Ascending aorta (tissue), 2 donors: ENCODE results near the gene GH2. TPM values are rescaled to one million over a fixed set of nuclear protein-coding genes. Genes with fewer than 3 reads are reported as not detected.
"Not testable (repeated sequence)": the region's sequence is repeated elsewhere in the genome, so short reads cannot be mapped to it uniquely, and the experiment has no call there.

Source experiments
- DNase-seq, 2 donors: peaks; one replicate each; pipeline ENCODE4 v3.0.0-alpha.2; 2019; ENCODE audit warnings: low spot score in 2 of 2
- H3K27ac ChIP-seq, 2 donors: fragments of 200-600 bp; sonication (generic); one replicate each; pipeline ENCODE4 v1.5.1; 2016 to 2017; ENCODE audit warnings: mild to moderate bottlenecking in 1 of 2
- H3K27me3 ChIP-seq: fragments of 200-600 bp; sonication (generic); one replicate; pipeline ENCODE4 v1.5.1; 2017
- H3K36me3 ChIP-seq, 2 donors: fragments of 200-600 bp; sonication (generic); one replicate each; pipeline ENCODE4 v1.5.1; 2016
- H3K4me1 ChIP-seq, 2 donors: fragments of 200-600 bp; sonication (generic); one replicate each; pipeline ENCODE4 v1.5.1; 2016 to 2017; ENCODE audit warnings: mild to moderate bottlenecking in 1 of 2
- H3K4me3 ChIP-seq, 2 donors: fragments of 200-600 bp; sonication (generic); one replicate each; pipeline ENCODE4 v1.5.1; 2016 to 2017; ENCODE audit warnings: mild to moderate bottlenecking in 1 of 2
- H3K9me3 ChIP-seq, 2 donors: fragments of 200-600 bp; sonication (generic); one replicate each; pipeline ENCODE4 v1.5.1; 2016
- CTCF ChIP-seq, 3 experiments: fragments of 200-600 bp in 2 of 3; fragments of 450-650 bp in 1 of 3; sonication (generic) in 2 of 3; IDR thresholded peaks; one replicate each; pipeline ENCODE4 v1.5.1; 2016 to 2019; ENCODE audit warnings: antibody characterized with exemption in 3 of 3, mild to moderate bottlenecking in 1 of 3, moderate library complexity in 1 of 3
- intact Hi-C: fragments of 100-400 bp; cut with DNase I; formaldehyde crosslinking; loops from one replicate; pipeline ENCODE4 v1.15.1; 2023
- total RNA-seq: library from RNA; depleted of rRNA; stranded (reverse); fragments of >200 nt; gene quantifications from one replicate; pipeline ENCODE4 v1.1.0, GENCODE V29; 2016

Gene GH2
- total RNA-seq, 1 donor from 2014 or later, result not detected

GRCh38 chr17:63859257-63859656 is 22.5 kb downstream of the GH2 start:
- no peak overlapping the region for H3K27ac ChIP-seq
- H3K4me1 ChIP-seq, result no peaks in the 10 kb centered on the region
- intact Hi-C loops, result no loop called here
- H3K9me3 ChIP-seq, result no peaks in the 10 kb centered on the region
- no peak for TF ChIP-seq CTCF (IDR thresholded peaks at IDR 0.05)
- DNase-seq, result no peak
- H3K36me3 ChIP-seq, result no peaks in the 10 kb centered on the region
- H3K27me3 ChIP-seq, result no peaks in the 10 kb centered on the region
- no peak overlapping the region for H3K4me3 ChIP-seq

- intact Hi-C loops, H3K27ac ChIP-seq, H3K36me3 ChIP-seq, H3K4me1 ChIP-seq, H3K27me3 ChIP-seq, DNase-seq, H3K9me3 ChIP-seq, H3K4me3 ChIP-seq: not testable (repeated sequence)
Observed at GRCh38 chr17:63856425-63856824, 25.3 kb downstream of the GH2 start.

- H3K4me3 ChIP-seq, result no peak overlapping the region
- intact Hi-C loops, result no loop called here
- H3K27ac ChIP-seq, result no peak overlapping the region
- no peaks in the 10 kb centered on the region for H3K36me3 ChIP-seq
- H3K27me3 ChIP-seq, result no peaks in the 10 kb centered on the region
- no peak for DNase-seq
- no peak for TF ChIP-seq CTCF (IDR thresholded peaks at IDR 0.05)
- no peaks in the 10 kb centered on the region for H3K9me3 ChIP-seq
- no peaks in the 10 kb centered on the region for H3K4me1 ChIP-seq
Observed at GRCh38 chr17:63855185-63855584, 26.6 kb downstream of the GH2 start.

DNA sequence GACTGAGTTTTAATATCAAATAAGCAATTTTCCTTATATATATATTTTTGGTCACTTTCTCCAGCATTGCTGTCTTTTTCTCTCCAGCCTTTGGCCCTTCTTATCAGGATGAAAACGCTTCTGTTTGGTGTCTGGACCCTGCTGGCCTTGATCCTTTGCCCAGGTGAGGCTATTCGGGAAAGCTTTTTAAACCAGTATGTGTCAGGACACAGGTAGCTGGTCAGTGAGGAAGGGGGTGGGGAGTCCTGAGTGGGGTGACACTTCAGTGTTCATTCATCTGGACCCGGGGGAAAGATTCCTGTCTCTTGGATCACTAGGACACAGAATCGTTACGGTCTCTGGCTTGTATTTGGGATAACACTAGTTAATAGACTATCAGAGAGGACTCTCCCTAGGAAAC is 27.0 kb downstream of the GH2 start:
- no peak for TF ChIP-seq CTCF (IDR thresholded peaks at IDR 0.05)
- Histone ChIP-seq H3K9me3 (no peaks in the 10 kb centered on the region), H3K27ac (no peak overlapping the region), H3K4me3 (no peak overlapping the region), H3K4me1 (no peaks in the 10 kb centered on the region), H3K27me3 (no peaks in the 10 kb centered on the region), H3K36me3 (no peaks in the 10 kb centered on the region)
- DNase-seq, result no peak
- intact Hi-C loops, result no loop called here

DNA sequence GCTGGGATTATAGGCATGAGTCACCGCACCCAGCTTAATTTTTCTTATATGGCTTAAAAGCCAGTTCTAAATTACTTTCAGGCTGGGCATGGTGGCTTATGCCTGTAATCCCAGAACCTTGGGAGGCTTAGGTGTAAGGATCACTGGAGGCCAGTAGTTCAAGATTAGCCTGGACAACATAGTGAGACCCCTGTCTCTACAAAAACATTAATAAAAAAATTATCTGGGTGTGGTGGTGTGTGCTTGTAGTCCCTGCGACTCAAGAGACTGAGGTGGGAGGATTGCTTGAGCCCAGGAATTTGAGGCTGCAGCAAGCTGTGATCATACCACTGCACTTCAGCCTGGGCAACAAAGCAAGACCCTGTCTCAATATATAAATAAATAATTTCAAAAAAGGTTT is 28.5 kb downstream of the GH2 start:
- H3K27ac ChIP-seq, result no peak overlapping the region
- intact Hi-C loops, result no loop called here
- no peaks in the 10 kb centered on the region for H3K27me3 ChIP-seq
- no peaks in the 10 kb centered on the region for H3K9me3 ChIP-seq
- no peak for DNase-seq
- no peak for TF ChIP-seq CTCF (IDR thresholded peaks at IDR 0.05)
- H3K4me3 ChIP-seq, result no peak overlapping the region
- H3K4me1 ChIP-seq, result peaks cover 3 to 4% of the 10 kb centered on the region in 2 donors
- no peaks in the 10 kb centered on the region for H3K36me3 ChIP-seq

GRCh38 chr17:63850401-63850800 is 31.3 kb downstream of the GH2 start:
- H3K9me3 ChIP-seq, result no peaks in the 10 kb centered on the region
- TF ChIP-seq CTCF (IDR thresholded peaks at IDR 0.05), result no peak
- no peak overlapping the region for H3K27ac ChIP-seq
- H3K36me3 ChIP-seq, result no peaks in the 10 kb centered on the region
- no peak for DNase-seq
- intact Hi-C loops, result no loop called here
- H3K4me1 ChIP-seq, result peaks cover 3 to 4% of the 10 kb centered on the region in 2 donors
- no peaks in the 10 kb centered on the region for H3K27me3 ChIP-seq
- H3K4me3 ChIP-seq, result no peak overlapping the region
